ENCODE measurements around the gene IRF6.

IRF6 gene

GRCh38 chr1:209805875-209806760 is at the start of gene IRF6:
Gene IRF6 (minus strand): TSS chr1:209806142. CDS start chr1:209801413, 4,729 bp downstream.
- DNase-seq, result no peak

GRCh38 chr1:209855623-209856022 is 49.7 kb upstream of the IRF6 start:
- DNase-seq, result no peak

- DNase-seq, result no peak
Measured at GRCh38 chr1:209855006-209855405, 49.1 kb upstream of the IRF6 start.

- no peak for DNase-seq
Measured at GRCh38 chr1:209854196-209854595, 48.3 kb upstream of the IRF6 start.

- DNase-seq, result no peak
Measured at GRCh38 chr1:209853676-209854075, 47.7 kb upstream of the IRF6 start.

GRCh38 chr1:209850342-209850979 is 44.5 kb upstream of the IRF6 start:
- peak; percentile 19 for DNase-seq

GRCh38 chr1:209849388-209849787 is 43.4 kb upstream of the IRF6 start:
- no peak for DNase-seq

- no peak for DNase-seq
Measured at GRCh38 chr1:209845408-209845725, 39.4 kb upstream of the IRF6 start.

- DNase-seq, result no peak
Measured at GRCh38 chr1:209844695-209845407, 38.9 kb upstream of the IRF6 start.

- DNase-seq, result no peak
Measured at GRCh38 chr1:209840611-209841010, 34.7 kb upstream of the IRF6 start.

GRCh38 chr1:209839875-209840546 is 34.1 kb upstream of the IRF6 start:
- DNase-seq, result no peak

- DNase-seq, result no peak
Measured at GRCh38 chr1:209838537-209838936, 32.6 kb upstream of the IRF6 start.

- DNase-seq, result no peak
Measured at GRCh38 chr1:209837671-209838070, 31.7 kb upstream of the IRF6 start.

GRCh38 chr1:209835782-209836298 is 29.9 kb upstream of the IRF6 start:
- peak; percentile 45 for DNase-seq

- no peak for DNase-seq
Measured at GRCh38 chr1:209831615-209832014, 25.7 kb upstream of the IRF6 start.

GRCh38 chr1:209830722-209831121 is 24.8 kb upstream of the IRF6 start:
- DNase-seq, result no peak

GRCh38 chr1:209829716-209830115 is 23.8 kb upstream of the IRF6 start:
- no peak for DNase-seq

GRCh38 chr1:209827384-209828262 is 21.7 kb upstream of the IRF6 start, which contains the start of gene UTP25:
Gene UTP25 (plus strand): TSS chr1:209827972. CDS start chr1:209828064, 92 bp downstream.
- peak; percentile 96 for DNase-seq

GRCh38 chr1:209825591-209826434 is 19.9 kb upstream of the IRF6 start:
- DNase-seq, result no peak

GRCh38 chr1:209823143-209824041 is 17.4 kb upstream of the IRF6 start:
- DNase-seq, result peak; percentile 63
